IMR-90 (cell line): Measurements from ENCODE around the gene S1PR4.

Experiments
- CTCF ChIP-seq: conservative IDR thresholded peaks from 2 replicates; pipeline ENCODE4 v1.5.1; 2012; ENCODE audit warnings: mild to moderate bottlenecking, low read depth, low read length, improper control_type of control experiment
- MAFK ChIP-seq: IDR thresholded peaks from 2 replicates; pipeline ENCODE4 v1.6.1; 2012; ENCODE audit warnings: low read depth, low read length, improper control_type of control experiment
- POLR2A ChIP-seq: IDR thresholded peaks from 2 replicates; pipeline ENCODE4 v1.6.1; 2012; ENCODE audit warnings: mild to moderate bottlenecking, low read depth, low read length
- RAD21 ChIP-seq: IDR thresholded peaks from 2 replicates; pipeline ENCODE4 v1.6.1; 2012; ENCODE audit warnings: low read length, improper control_type of control experiment
- SMC3 ChIP-seq: fragments of 150-350 bp; IDR thresholded peaks from 2 replicates; pipeline ENCODE4 v1.6.1; 2016; ENCODE audit warnings: low read depth, mild to moderate bottlenecking, antibody characterized with exemption, low read length, moderate library complexity

DNA sequence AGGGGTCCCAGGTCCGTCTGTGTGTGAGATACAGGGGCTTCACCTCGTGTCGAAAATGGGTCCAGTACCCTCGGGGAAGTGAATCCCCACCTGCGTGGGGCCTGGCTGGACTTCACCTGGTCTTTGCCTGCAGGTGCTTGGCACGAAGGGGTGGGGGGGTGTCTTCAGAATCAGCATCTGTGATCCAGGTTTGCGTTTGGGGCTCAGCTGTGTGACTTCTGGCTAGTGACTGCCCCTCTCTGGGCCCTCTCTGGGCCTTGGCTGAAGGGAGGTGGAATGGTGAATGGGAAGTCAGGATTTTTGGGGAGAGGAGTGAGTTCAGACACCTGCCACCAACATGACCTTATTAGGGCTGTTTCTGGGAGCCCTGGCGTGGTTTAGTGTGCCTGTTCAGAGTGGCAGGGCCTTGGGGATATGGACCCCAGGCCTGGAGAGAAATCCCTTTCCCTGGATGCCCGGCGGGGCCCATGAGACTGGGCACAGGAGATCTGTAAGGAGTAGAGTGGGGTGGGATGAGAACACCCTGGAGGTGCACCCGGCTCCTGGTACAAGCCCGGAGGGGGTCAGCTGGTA is 48.6 kb downstream of the S1PR4 start:
- TF ChIP-seq CTCF, result no peak
- no peak for TF ChIP-seq MAFK
- no peak for TF ChIP-seq POLR2A
- no peak for TF ChIP-seq SMC3
- TF ChIP-seq RAD21, result no peak
